H9 (cell line): Measurements from ENCODE around the gene AK4. TPM values are rescaled to one million over a fixed set of nuclear protein-coding genes. Genes with fewer than 3 reads are reported as not detected.

Source experiments
- DNase-seq: peaks from one replicate; pipeline ENCODE4 v3.0.0-alpha.2; 2017
- H2AFZ ChIP-seq: one replicate; pipeline ENCODE4 v1.6.1; 2013; ENCODE audit warnings: mild to moderate bottlenecking, low read length, control low read depth, moderate library complexity
- H2AK5ac ChIP-seq: 2 replicates; pipeline ENCODE4 v1.6.1; 2013; ENCODE audit warnings: low read length, control low read depth, mixed read lengths; ENCODE audit not compliant: insufficient read length
- H2BK120ac ChIP-seq: one replicate; pipeline ENCODE4 v1.6.1; 2013; ENCODE audit warnings: low read depth, mild to moderate bottlenecking, low read length, control low read depth, inconsistent platforms; ENCODE audit not compliant: poor library complexity, severe bottlenecking
- H2BK12ac ChIP-seq: 2 replicates; pipeline ENCODE4 v1.6.1; 2013; ENCODE audit warnings: low read length, control low read depth, mixed read lengths, low read depth; ENCODE audit not compliant: insufficient read length
- H2BK15ac ChIP-seq: 2 replicates; pipeline ENCODE4 v1.6.1; 2013; ENCODE audit warnings: low read depth, low read length, control low read depth
- H2BK20ac ChIP-seq: one replicate; pipeline ENCODE4 v1.6.1; 2013; ENCODE audit warnings: low read depth, mild to moderate bottlenecking, low read length, control low read depth, inconsistent platforms; ENCODE audit not compliant: poor library complexity, severe bottlenecking
- H2BK5ac ChIP-seq: 2 replicates; pipeline ENCODE4 v1.6.1; 2013; ENCODE audit warnings: low read length, control low read depth, mixed read lengths; ENCODE audit not compliant: insufficient read length
- H3K14ac ChIP-seq: 2 replicates; pipeline ENCODE4 v1.6.1; 2013; ENCODE audit warnings: low read length, control low read depth; ENCODE audit not compliant: insufficient read depth
- H3K18ac ChIP-seq: 2 replicates; pipeline ENCODE4 v1.6.1; 2013; ENCODE audit warnings: low read depth, mild to moderate bottlenecking, mixed read lengths, low read length, control low read depth; ENCODE audit not compliant: insufficient read length
- H3K23ac ChIP-seq: 2 replicates; pipeline ENCODE4 v1.6.1; 2013; ENCODE audit warnings: low read length, control low read depth, mixed read lengths, low read depth; ENCODE audit not compliant: insufficient read length
- H3K23me2 ChIP-seq: 2 replicates; pipeline ENCODE4 v1.6.1; 2013; ENCODE audit warnings: low read depth, mild to moderate bottlenecking, mixed read lengths, low read length, control low read depth; ENCODE audit not compliant: insufficient read length, poor library complexity, severe bottlenecking
- H3K27ac ChIP-seq: 2 replicates; pipeline ENCODE4 v1.5.1; 2013; ENCODE audit warnings: low read length, control low read depth, mixed read lengths, low read depth; ENCODE audit not compliant: insufficient read length
- H3K27me3 ChIP-seq: 2 replicates; pipeline ENCODE4 v1.6.1; 2013; ENCODE audit warnings: low read length, control low read depth, inconsistent platforms; ENCODE audit not compliant: insufficient read depth
- H3K4ac ChIP-seq: 2 replicates; pipeline ENCODE4 v1.6.1; 2013; ENCODE audit warnings: low read depth, mild to moderate bottlenecking, control low read depth, inconsistent platforms, low read length, moderate library complexity
- H3K4me1 ChIP-seq: 2 replicates; pipeline ENCODE4 v1.6.1; 2013; ENCODE audit warnings: low read length, control low read depth, inconsistent platforms; ENCODE audit not compliant: insufficient read depth
- H3K4me2 ChIP-seq: 2 replicates; pipeline ENCODE4 v1.6.1; 2013; ENCODE audit warnings: low read length, control low read depth, mixed read lengths; ENCODE audit not compliant: insufficient read length, insufficient read depth
- H3K56ac ChIP-seq: 2 replicates; pipeline ENCODE4 v1.6.1; 2013; ENCODE audit warnings: low read depth, mild to moderate bottlenecking, mixed read lengths, low read length, control low read depth; ENCODE audit not compliant: insufficient read length
- H3K79me1 ChIP-seq: 2 replicates; pipeline ENCODE4 v1.6.1; 2013; ENCODE audit warnings: low read depth, mild to moderate bottlenecking, moderate library complexity, low read length, control low read depth, inconsistent platforms; ENCODE audit not compliant: insufficient read depth, poor library complexity, severe bottlenecking
- H3K79me2 ChIP-seq: 2 replicates; pipeline ENCODE4 v1.6.1; 2013; ENCODE audit warnings: low read length, control low read depth, inconsistent platforms; ENCODE audit not compliant: insufficient read depth
- H3K9ac ChIP-seq: 2 replicates; pipeline ENCODE4 v1.6.1; 2013; ENCODE audit warnings: low read length, control low read depth, mixed read lengths; ENCODE audit not compliant: insufficient read length; ENCODE audit errors: extremely low read depth
- H3K9me3 ChIP-seq: one replicate; pipeline ENCODE4 v1.6.1; 2013; ENCODE audit warnings: low read depth, low read length, inconsistent platforms; ENCODE audit not compliant: control insufficient read depth
- H3T11ph ChIP-seq: one replicate; pipeline ENCODE4 v1.6.1; 2013; ENCODE audit warnings: mild to moderate bottlenecking, low read length, control low read depth, inconsistent platforms
- H4K20me1 ChIP-seq: one replicate; pipeline ENCODE4 v1.6.1; 2013; ENCODE audit not compliant: control insufficient read depth, insufficient read length, insufficient read depth
- H4K5ac ChIP-seq: 2 replicates; pipeline ENCODE4 v1.6.1; 2013; ENCODE audit warnings: low read depth, mild to moderate bottlenecking, mixed read lengths, low read length, control low read depth; ENCODE audit not compliant: insufficient read length
- H4K8ac ChIP-seq: replicated peaks from 2 replicates; pipeline ENCODE4 v1.6.1; 2013; ENCODE audit warnings: low read length, control low read depth, mixed read lengths, low read depth; ENCODE audit not compliant: insufficient read length
- H4K91ac ChIP-seq: 2 replicates; pipeline ENCODE4 v1.6.1; 2013; ENCODE audit warnings: low read depth, mild to moderate bottlenecking, moderate library complexity, mixed read lengths, low read length, control low read depth; ENCODE audit not compliant: insufficient read length
- H3K27ac Mint-ChIP-seq, 3 experiments: 2 replicates in 2 of 3; 3 replicates in 1 of 3; pipeline ENCODE4 v1.8.0; 2020 to 2021; ENCODE audit warnings: mixed read lengths in 3 of 3, mild to moderate bottlenecking in 1 of 3, moderate library complexity in 1 of 3
- H3K27me3 Mint-ChIP-seq: 2 replicates; pipeline ENCODE4 v1.8.0; 2021; ENCODE audit warnings: low read depth, mild to moderate bottlenecking, moderate library complexity, mixed read lengths
- H3K36me3 Mint-ChIP-seq, 3 experiments: 2 replicates in 2 of 3; 3 replicates in 1 of 3; pipeline ENCODE4 v1.8.0; 2020 to 2021; ENCODE audit warnings: low read depth in 3 of 3, mixed read lengths in 3 of 3; ENCODE audit not compliant: insufficient read depth in 1 of 3
- H3K4me1 Mint-ChIP-seq, 2 experiments: 2 replicates each; pipeline ENCODE4 v1.8.0; 2020; ENCODE audit warnings: mixed read lengths in 2 of 2
- H3K4me3 Mint-ChIP-seq, 2 experiments: 2 replicates in 1 of 2; 3 replicates in 1 of 2; pipeline ENCODE4 v1.8.0; 2020 to 2021; ENCODE audit warnings: mild to moderate bottlenecking in 2 of 2, mixed read lengths in 2 of 2, moderate library complexity in 1 of 2
- H3K9me3 Mint-ChIP-seq, 2 experiments: 2 replicates in 1 of 2; 3 replicates in 1 of 2; pipeline ENCODE4 v1.8.0; 2020; ENCODE audit warnings: mild to moderate bottlenecking in 2 of 2, mixed read lengths in 2 of 2, moderate library complexity in 1 of 2
- WGBS: extraction: QIAGEN DNeasy Blood & Tissue Kit; methylation state at CpG from one replicate; pipeline ENCODE4 v1.1.7; 2013; ENCODE audit warnings: missing lambda C conversion rate, low lambda C conversion rate, mixed read lengths; ENCODE audit not compliant: insufficient read length; ENCODE audit errors: extremely low coverage; 5-methylcytosine and 5-hydroxymethylcytosine counted together
- total RNA-seq: library from RNA; stranded (reverse); gene quantifications from 2 replicates; pipeline ENCODE4 v1.2.1, GENCODE V29; 2021
- TF ChIP-seq, protein P1 (sequence below): fragments of 200-600 bp; sonication (generic); conservative IDR thresholded peaks from 3 replicates; pipeline ENCODE4 v1.8.0; 2021; ENCODE audit warnings: antibody characterized with exemption, mild to moderate bottlenecking

AK4 gene
- total RNA-seq, 1 experiment from 2014 or later, result 45.6 TPM

DNA sequence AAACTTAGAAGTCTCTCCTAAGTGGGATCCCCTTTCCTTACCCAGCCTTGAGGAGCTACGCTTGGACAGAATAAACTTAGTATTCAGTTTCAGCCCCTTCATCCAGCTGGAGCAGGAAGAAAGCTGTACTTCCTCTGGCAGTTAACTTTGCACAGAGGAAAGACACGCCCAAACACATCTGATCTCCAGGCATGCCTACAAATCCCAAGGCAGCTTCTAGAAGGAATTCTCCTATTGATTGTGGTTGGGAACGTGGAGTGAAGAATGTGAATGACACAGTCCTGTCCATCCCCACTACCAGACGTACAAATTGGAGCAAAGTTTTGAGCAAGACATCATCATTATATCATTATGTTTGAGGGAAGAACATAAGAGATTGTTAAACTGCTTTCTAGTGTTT lies 6.6 kb upstream of the AK4 start:
- DNase-seq, result no peak
- Mint-ChIP-seq H3K4me3 (no peak overlapping the region), H3K27me3 (peaks cover 34% of the 10 kb centered on the region), H3K36me3 (no peaks in the 10 kb centered on the region), H3K4me1 (peaks cover 20 to 25% of the 10 kb centered on the region in 2 experiments), H3K9me3 (no peaks in the 10 kb centered on the region), H3K27ac (no peak overlapping the region)
- Histone ChIP-seq H4K20me1 (no peaks in the 10 kb centered on the region), H3K79me1 (no peaks in the 10 kb centered on the region), H3K4me2 (no peak overlapping the region), H3K14ac (no peak overlapping the region), H2AFZ (no peak overlapping the region), H3K23ac (no peak overlapping the region), H3K4ac (no peak overlapping the region), H2BK120ac (no peak overlapping the region), H2BK15ac (no peak overlapping the region), H4K8ac (no peak overlapping the region), H2BK12ac (no peak overlapping the region), H3K18ac (no peak overlapping the region), H3K27me3 (no peaks in the 10 kb centered on the region), H3K9me3 (no peaks in the 10 kb centered on the region), H3K56ac (no peak overlapping the region), H3K23me2 (no peaks in the 10 kb centered on the region), H4K91ac (no peak overlapping the region), H3K9ac (no peak overlapping the region), H2BK20ac (no peak overlapping the region), H4K5ac (no peak overlapping the region), H3K27ac (no peak overlapping the region), H3K4me1 (peaks cover under 1% of the 10 kb centered on the region; the same call in 1 of the 2 replicates), H3T11ph (no peak overlapping the region), H2BK5ac (no peak overlapping the region), H2AK5ac (no peak overlapping the region), H3K79me2 (no peaks in the 10 kb centered on the region)
- WGBS, result no CpG with 5 or more reads among the region's 4 CpGs
- TF ChIP-seq, protein P1, sequence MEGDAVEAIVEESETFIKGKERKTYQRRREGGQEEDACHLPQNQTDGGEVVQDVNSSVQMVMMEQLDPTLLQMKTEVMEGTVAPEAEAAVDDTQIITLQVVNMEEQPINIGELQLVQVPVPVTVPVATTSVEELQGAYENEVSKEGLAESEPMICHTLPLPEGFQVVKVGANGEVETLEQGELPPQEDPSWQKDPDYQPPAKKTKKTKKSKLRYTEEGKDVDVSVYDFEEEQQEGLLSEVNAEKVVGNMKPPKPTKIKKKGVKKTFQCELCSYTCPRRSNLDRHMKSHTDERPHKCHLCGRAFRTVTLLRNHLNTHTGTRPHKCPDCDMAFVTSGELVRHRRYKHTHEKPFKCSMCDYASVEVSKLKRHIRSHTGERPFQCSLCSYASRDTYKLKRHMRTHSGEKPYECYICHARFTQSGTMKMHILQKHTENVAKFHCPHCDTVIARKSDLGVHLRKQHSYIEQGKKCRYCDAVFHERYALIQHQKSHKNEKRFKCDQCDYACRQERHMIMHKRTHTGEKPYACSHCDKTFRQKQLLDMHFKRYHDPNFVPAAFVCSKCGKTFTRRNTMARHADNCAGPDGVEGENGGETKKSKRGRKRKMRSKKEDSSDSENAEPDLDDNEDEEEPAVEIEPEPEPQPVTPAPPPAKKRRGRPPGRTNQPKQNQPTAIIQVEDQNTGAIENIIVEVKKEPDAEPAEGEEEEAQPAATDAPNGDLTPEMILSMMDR, result no peak
